Skin of body (tissue), 2 donors: ENCODE results near the gene CIAO3. TPM values are rescaled to one million over a fixed set of nuclear protein-coding genes. Genes with fewer than 3 reads are reported as not detected.
"Not testable (repeated sequence)": the region's sequence is repeated elsewhere in the genome, so short reads cannot be mapped to it uniquely, and the experiment has no call there.

Experiments
- DNase-seq: peaks from one replicate; lab custom pipeline; 2025; lab: John Stamatoyannopoulos, UW
- total RNA-seq: library from RNA; depleted of rRNA; stranded (reverse); fragments of >200 nt; gene quantifications from one replicate; pipeline ENCODE4 v1.2.3, GENCODE V29; 2014

CIAO3 gene
- total RNA-seq, 1 donor from 2014 or later = 41.2 TPM

- DNase-seq = no peak
These were observed 19.9 kb upstream of the CIAO3 start, which contains the start of gene MSLN for GRCh38 chr16:760545-761343. TSS of gene MSLN (plus strand) at chr16:760734. CDS start at chr16:762681, 1,947 bp downstream.

GRCh38 chr16:760065-760464, 19.3 kb upstream of the CIAO3 start:
- no peak for DNase-seq

GRCh38 chr16:759110-759910, 18.5 kb upstream of the CIAO3 start:
- DNase-seq = no peak

GRCh38 chr16:756428-756827, 15.6 kb upstream of the CIAO3 start:
- no peak for DNase-seq

GRCh38 chr16:754656-755055, 13.9 kb upstream of the CIAO3 start:
- no peak for DNase-seq

- DNase-seq = not testable (repeated sequence)
These were observed 13.4 kb upstream of the CIAO3 start for GRCh38 chr16:754121-754607.

- DNase-seq = no peak
These were observed 11.2 kb upstream of the CIAO3 start for GRCh38 chr16:752007-752312.

GRCh38 chr16:751152-752006, 10.6 kb upstream of the CIAO3 start:
- no peak for DNase-seq

- no peak for DNase-seq
These were observed 9.7 kb upstream of the CIAO3 start for GRCh38 chr16:750485-750884.

GRCh38 chr16:749010-749409, 8.2 kb upstream of the CIAO3 start:
- DNase-seq = no peak

- no peak for DNase-seq
These were observed 7.4 kb upstream of the CIAO3 start for GRCh38 chr16:747978-748746.

GRCh38 chr16:746637-747036, 5.8 kb upstream of the CIAO3 start:
- no peak for DNase-seq

- DNase-seq = no peak
These were observed 4.9 kb upstream of the CIAO3 start for GRCh38 chr16:745739-746138.

GRCh38 chr16:743794-744500, 3.1 kb upstream of the CIAO3 start:
- DNase-seq = no peak

GRCh38 chr16:742894-743293, 2.1 kb upstream of the CIAO3 start:
- not testable (repeated sequence) for DNase-seq

GRCh38 chr16:741986-742629, 1.3 kb upstream of the CIAO3 start:
- no peak for DNase-seq

- DNase-seq = no peak
These were observed 386 bp downstream of the CIAO3 start for GRCh38 chr16:740459-740763.

GRCh38 chr16:739560-740458, 988 bp downstream of the CIAO3 start:
- DNase-seq = no peak

GRCh38 chr16:736936-737481, 3.8 kb downstream of the CIAO3 start:
- DNase-seq = no peak
